HepG2 (cell line): ENCODE results near the gene TPPP2. TPM values are rescaled to one million over a fixed set of nuclear protein-coding genes. Genes with fewer than 3 reads are reported as not detected.

Source experiments
- ATAC-seq: fragments of 200-7000 bp; cut with Tn5 transposase; 3 replicates; pipeline ENCODE4 v1.9.1; 2020; ENCODE audit warnings: mild to moderate bottlenecking, moderate library complexity
- BruUV-seq: library from RNA; stranded (reverse); fragments of 400-500 nt; replicated peaks from 2 replicates; lab custom pipeline; 2021; lab: Mats Ljungman, UMichigan
- CTCF ChIA-PET: fragments of 300-600 bp; formaldehyde crosslinking; extraction: SDS; loops from one replicate; lab custom pipeline; 2021; ENCODE audit warnings: low total read pairs, inconsistent platforms, low intra/inter-chr PET ratio; lab: Yijun Ruan, JAX
- POLR2A ChIA-PET: fragments of 350-600 bp; sonication (Branson Sonifier 250); formaldehyde crosslinking; loops from one replicate; lab custom pipeline; 2020; ENCODE audit warnings: antibody characterized with exemption, inconsistent platforms; lab: Yijun Ruan, JAX
- DNase-seq: peaks from one replicate; pipeline ENCODE4 v3.0.0-alpha.2; 2015; ENCODE audit warnings: low spot score
- FAIRE-seq: peaks from 3 replicates; lab custom pipeline; 2011; peaks lifted over from hg19 to GRCh38; lab: Jason Lieb, UNC
- H2AFZ ChIP-seq: one replicate; pipeline ENCODE4 v1.6.1; 2011; ENCODE audit warnings: low read length, inconsistent platforms
- H3K27ac ChIP-seq: fragments of 300-600 bp; 3 replicates; pipeline ENCODE4 v1.8.0; 2011; ENCODE audit warnings: mixed run types, mild to moderate bottlenecking, mixed read lengths, low read length, inconsistent platforms; ENCODE audit not compliant: insufficient read depth; ENCODE audit errors: extremely low read length
- H3K27me3 ChIP-seq, 2 experiments: fragments of 200-600 bp in 1 of 2; 2 replicates in 1 of 2; 3 replicates in 1 of 2; pipeline versions ENCODE4 v1.6.0 to v1.8.0; 2011; ENCODE audit warnings: low read length in 2 of 2, mild to moderate bottlenecking in 2 of 2, moderate library complexity in 2 of 2, inconsistent platforms in 1 of 2; ENCODE audit not compliant: insufficient read depth in 2 of 2, control insufficient read depth in 1 of 2
- H3K36me3 ChIP-seq, 2 experiments: fragments of 200-600 bp in 1 of 2; replicated peaks in 1 of 2; 2 replicates in 1 of 2; 3 replicates in 1 of 2; pipeline versions ENCODE4 v1.5.1 to v1.8.0; 2011; ENCODE audit warnings: low read length in 2 of 2, inconsistent platforms in 1 of 2; ENCODE audit not compliant: insufficient read depth in 2 of 2, control insufficient read depth in 1 of 2
- H3K4me1 ChIP-seq: 2 replicates; pipeline ENCODE4 v1.5.1; 2012; ENCODE audit warnings: low read length, inconsistent platforms; ENCODE audit not compliant: insufficient read depth
- H3K4me2 ChIP-seq: 2 replicates; pipeline ENCODE4 v1.6.0; 2011; ENCODE audit warnings: low read depth, low read length, inconsistent platforms
- H3K4me3 ChIP-seq, 3 experiments: fragments of 200-600 bp in 1 of 3; sonication (generic), shearing (Covaris generic) in 1 of 3; replicated peaks in 1 of 3; 2 replicates each; pipeline ENCODE4 v1.5.1; 2011 to 2016; ENCODE audit warnings: low read length in 3 of 3, inconsistent platforms in 2 of 3, low read depth in 2 of 3, mild to moderate bottlenecking in 2 of 3, control low read depth in 1 of 3, mixed read lengths in 1 of 3; ENCODE audit not compliant: insufficient read depth in 1 of 3
- H3K79me2 ChIP-seq: one replicate; pipeline ENCODE4 v1.6.1; 2011; ENCODE audit warnings: low read length, inconsistent platforms; ENCODE audit not compliant: insufficient read depth
- H3K9ac ChIP-seq: 2 replicates; pipeline ENCODE4 v1.6.0; 2011; ENCODE audit warnings: mild to moderate bottlenecking, low read depth, low read length, inconsistent platforms; ENCODE audit not compliant: insufficient read depth
- H3K9me3 ChIP-seq: 2 replicates; pipeline ENCODE4 v1.5.1; 2012; ENCODE audit warnings: mild to moderate bottlenecking, low read length
- H4K20me1 ChIP-seq: 2 replicates; pipeline ENCODE4 v1.6.0; 2011; ENCODE audit warnings: inconsistent platforms, mild to moderate bottlenecking, low read length, moderate library complexity; ENCODE audit not compliant: insufficient read depth
- BRCA1 ChIP-seq: sonication (generic); formaldehyde crosslinking; IDR thresholded peaks from 2 replicates; pipeline ENCODE4 v1.4.0; 2020; ENCODE audit warnings: missing genetic modification reagents
- EHMT2 ChIP-seq: fragments of 200-600 bp; sonication (generic); IDR thresholded peaks from 2 replicates; pipeline ENCODE4 v1.7.0; 2017; ENCODE audit warnings: antibody characterized with exemption, low read depth, low read length, borderline replicate concordance
- KDM4B ChIP-seq: sonication (generic); formaldehyde crosslinking; IDR thresholded peaks from 2 replicates; pipeline ENCODE4 v1.4.0; 2020; ENCODE audit warnings: missing genetic modification reagents
- POGK ChIP-seq: sonication (generic); formaldehyde crosslinking; conservative IDR thresholded peaks from 2 replicates; pipeline ENCODE4 v1.8.0; 2022; ENCODE audit warnings: mild to moderate bottlenecking, moderate library complexity, missing genetic modification reagents
- SIN3A ChIP-seq: IDR thresholded peaks from 2 replicates; pipeline ENCODE4 v1.6.1; 2011; ENCODE audit warnings: low read depth, mild to moderate bottlenecking, control low read depth, low read length, borderline replicate concordance
- SNAPC2 ChIP-seq: sonication (generic); formaldehyde crosslinking; IDR thresholded peaks from 2 replicates; pipeline ENCODE4 v1.8.1; 2022; ENCODE audit warnings: mild to moderate bottlenecking, missing genetic modification reagents
- SPEN ChIP-seq: sonication (generic); formaldehyde crosslinking; IDR thresholded peaks from 2 replicates; pipeline ENCODE4 v1.5.1; 2020; ENCODE audit warnings: low read depth, mild to moderate bottlenecking, missing genetic modification reagents
- ZBTB4 ChIP-seq: sonication (generic); formaldehyde crosslinking; IDR thresholded peaks from 2 replicates; pipeline ENCODE4 v1.4.0; 2020; ENCODE audit warnings: missing genetic modification reagents, mild to moderate bottlenecking, borderline replicate concordance
- ZC3H4 ChIP-seq: sonication (generic); formaldehyde crosslinking; IDR thresholded peaks from 2 replicates; pipeline ENCODE4 v1.4.0; 2020; ENCODE audit warnings: missing genetic modification reagents, borderline replicate concordance
- ZFP1 ChIP-seq: IDR thresholded peaks from 2 replicates; pipeline ENCODE4 v1.6.1; 2016
- ZNF256 ChIP-seq: sonication (generic); formaldehyde crosslinking; conservative IDR thresholded peaks from 2 replicates; pipeline ENCODE4 v1.4.0; 2020; ENCODE audit warnings: missing genetic modification reagents
- ZNF329 ChIP-seq: sonication (generic); formaldehyde crosslinking; IDR thresholded peaks from 2 replicates; pipeline ENCODE4 v1.9.0; 2021; ENCODE audit warnings: low read depth, mild to moderate bottlenecking, missing genetic modification reagents
- ZNF431 ChIP-seq: sonication (generic); formaldehyde crosslinking; IDR thresholded peaks from 2 replicates; pipeline ENCODE4 v1.9.0; 2022; ENCODE audit warnings: missing genetic modification reagents, low read depth, mild to moderate bottlenecking, borderline replicate concordance
- WGBS: methylation state at CpG from one replicate; pipeline ENCODE4 v1.1.6; 2017; ENCODE audit warnings: low lambda C conversion rate; 5-methylcytosine and 5-hydroxymethylcytosine counted together
- in situ Hi-C: cut with HindIII; loops from 2 replicates; pipeline ENCODE4 v1.10.0; 2017; ENCODE audit warnings: low pct_unique_long_range_greater_than_20kb; ENCODE audit not compliant: extremely low pct_ligation_motif_present
- intact Hi-C: fragments of 100-400 bp; cut with micrococcal nuclease; formaldehyde crosslinking; loops from one replicate; pipeline ENCODE4 v1.10.0; 2022; ENCODE audit not compliant: unreplicated experiment
- polyA plus RNA-seq, 8 experiments: library from polyadenylated mRNA; depleted of rRNA in 3 of 8; stranded (reverse) in 7 of 8; unstranded in 1 of 8; fragments of >200 nt; fragmentation: Illumina TruSeq in 4 of 8; extraction: Trizol in 4 of 8; gene quantifications; 2 replicates each; pipeline versions ENCODE4 v1.2.1 to v1.2.3, GENCODE V29; 2011 to 2016; ENCODE audit warnings: low read depth in 4 of 8, missing spikeins in 1 of 8, mixed read lengths in 1 of 8; ENCODE audit not compliant: insufficient read depth in 1 of 8
- total RNA-seq, 5 experiments: library from RNA; depleted of rRNA; stranded (reverse); fragments of >200 nt; fragmentation: Illumina TruSeq; extraction: Trizol; gene quantifications; 2 replicates each; pipeline ENCODE4 v1.2.3, GENCODE V29; 2016; ENCODE audit warnings: low read depth in 1 of 5
- TF ChIP-seq, protein P1 (sequence below): sonication (generic); formaldehyde crosslinking; IDR thresholded peaks from 2 replicates; pipeline ENCODE4 v1.5.0; 2020; ENCODE audit warnings: mild to moderate bottlenecking, missing genetic modification reagents

TPPP2 gene
- total and polyA plus RNA-seq, 2 of the 13 experiments (the other 11 are each of a cell fraction or from before 2014, with no cell fraction given), result 0.58 to 4.2 TPM

- H3K4me3 ChIP-seq, result peak overlapping the region; percentile 17 to 94 (median 72); a peak in 5 of 6 replicates
- ATAC-seq, result no peak
- 0 out of 2 replicates have a peak, but pooled peaks cover 3% of the 10 kb centered on the region for H4K20me1 ChIP-seq
- H3K4me2 ChIP-seq, result peak overlapping the region; percentile 77
- in situ Hi-C loops, result loop anchor here (25.0 kb wide), 1 partner anchor 652 kb away; the partner anchor contains the start of genes CCNB1IP1 and PARP2
- peaks cover 26% of the 10 kb centered on the region for H3K4me1 ChIP-seq
- BruUV-seq, result no TSS peak
- WGBS, result 5% methylated on average over 11 of the region's 11 CpGs
- TF ChIP-seq POGK (CRISPR knock-in tag), result no peak
- TF ChIP-seq SNAPC2 (CRISPR knock-in tag), result no peak
- no peak for TF ChIP-seq ZNF256
- no peak for TF ChIP-seq ZNF329 (CRISPR knock-in tag)
- TF ChIP-seq BRCA1 (CRISPR knock-in tag), result no peak
- TF ChIP-seq ZNF431 (CRISPR knock-in tag), result 0 out of 2 replicates have a peak, but pooled peaks have one; percentile 16
- 0 out of 2 replicates have a peak, but pooled peaks have one; percentile 11 for TF ChIP-seq ZFP1 (CRISPR knock-in tag)
- no peak for TF ChIP-seq ZC3H4
- no peak for TF ChIP-seq ZBTB4 (CRISPR knock-in tag)
- no peak for TF ChIP-seq EHMT2
- TF ChIP-seq SPEN, result no peak
- TF ChIP-seq, protein P1, sequence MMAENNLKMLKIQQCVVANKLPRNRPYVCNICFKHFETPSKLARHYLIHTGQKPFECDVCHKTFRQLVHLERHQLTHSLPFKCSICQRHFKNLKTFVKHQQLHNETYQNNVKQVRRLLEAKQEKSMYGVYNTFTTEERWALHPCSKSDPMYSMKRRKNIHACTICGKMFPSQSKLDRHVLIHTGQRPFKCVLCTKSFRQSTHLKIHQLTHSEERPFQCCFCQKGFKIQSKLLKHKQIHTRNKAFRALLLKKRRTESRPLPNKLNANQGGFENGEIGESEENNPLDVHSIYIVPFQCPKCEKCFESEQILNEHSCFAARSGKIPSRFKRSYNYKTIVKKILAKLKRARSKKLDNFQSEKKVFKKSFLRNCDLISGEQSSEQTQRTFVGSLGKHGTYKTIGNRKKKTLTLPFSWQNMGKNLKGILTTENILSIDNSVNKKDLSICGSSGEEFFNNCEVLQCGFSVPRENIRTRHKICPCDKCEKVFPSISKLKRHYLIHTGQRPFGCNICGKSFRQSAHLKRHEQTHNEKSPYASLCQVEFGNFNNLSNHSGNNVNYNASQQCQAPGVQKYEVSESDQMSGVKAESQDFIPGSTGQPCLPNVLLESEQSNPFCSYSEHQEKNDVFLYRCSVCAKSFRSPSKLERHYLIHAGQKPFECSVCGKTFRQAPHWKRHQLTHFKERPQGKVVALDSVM (CRISPR knock-in tag), result no peak
- TF ChIP-seq SIN3A, result 0 out of 2 replicates have a peak, but pooled peaks have one; percentile 26
- no peak for TF ChIP-seq KDM4B (CRISPR knock-in tag)
- TF ChIP-seq, all 625 proteins: peak for 3
- H3K27ac ChIP-seq, result peak overlapping the region; percentile 76
- no peak for FAIRE-seq
- no peak for DNase-seq
- peak overlapping the region; percentile 77 for H2AFZ ChIP-seq
- H3K36me3 ChIP-seq, result peaks cover 12 to 25% of the 10 kb centered on the region in 2 experiments
- peaks cover 13% of the 10 kb centered on the region for H3K79me2 ChIP-seq
- ChIA-PET CTCF (interaction anchor here (0.8 to 1.5 kb wide), 3 partner anchors 19 to 103 kb away, joined by 3 to 6 read pairs (median 4); no protein-coding TSS in a partner anchor), POLR2A (interaction anchor here (0.9 kb wide), 1 partner anchor 14 kb away, joined by 3 read pairs; no protein-coding TSS in a partner anchor)
- no peaks in the 10 kb centered on the region; a peak in 2 of 5 replicates for H3K27me3 ChIP-seq
- intact Hi-C loops, result no loop called here
- peak overlapping the region; percentile 43; the same call in 1 of the 2 replicates for H3K9ac ChIP-seq
- H3K9me3 ChIP-seq, result no peaks in the 10 kb centered on the region
Observed at GRCh38 chr14:20989471-20989786, 40.6 kb upstream of the TPPP2 start.
